ENCODE results near the gene PIK3CB. TPM values are rescaled to one million over a fixed set of nuclear protein-coding genes. Genes with fewer than 3 reads are reported as not detected.
"Not testable (repeated sequence)": the region's sequence is repeated elsewhere in the genome, so short reads cannot be mapped to it uniquely, and the experiment has no call there.

Gene PIK3CB
- polyA plus RNA-seq, 1 donor from 2014 or later = 11.5 TPM

GRCh38 chr3:138848696-138849095, 14.0 kb upstream of the PIK3CB start:
- no peaks in the 10 kb centered on the region for H3K9me2 ChIP-seq (ENCODE audit: insufficient read depth, low read length)
- H3K4me2 ChIP-seq (ENCODE audit: low read length) = no peak overlapping the region
- H3K27me3 ChIP-seq (ENCODE audit: insufficient read depth, low read depth, low read length) = no peaks in the 10 kb centered on the region
- no peak overlapping the region for H3K9ac ChIP-seq (ENCODE audit: low read length)
- no peaks in the 10 kb centered on the region for H3K36me3 ChIP-seq (ENCODE audit: insufficient read depth, low read length)
- H3F3A ChIP-seq (ENCODE audit: insufficient read depth, low read length, poor library complexity, severe bottlenecking) = no peaks in the 10 kb centered on the region
- H3K9me3 ChIP-seq (ENCODE audit: low read length) = no peaks in the 10 kb centered on the region
- TF ChIP-seq POLR2AphosphoS5 (IDR thresholded peaks at IDR 0.05) (no peak), TAF1 (IDR thresholded peaks at IDR 0.05; ENCODE audit: low read depth) (no peak), RAD21 (conservative IDR thresholded peaks at IDR 0.05) (no peak), CTCF (IDR thresholded peaks at IDR 0.05; ENCODE audit: poor library complexity, severe bottlenecking) (no peak), EZH2 (IDR thresholded peaks at IDR 0.05; ENCODE audit: borderline replicate concordance, insufficient read depth, low read length, poor library complexity, severe bottlenecking) (no peak), SMC3 (conservative IDR thresholded peaks at IDR 0.05; ENCODE audit: poor library complexity) (no peak), MXI1 (conservative IDR thresholded peaks at IDR 0.05; ENCODE audit: poor library complexity, severe bottlenecking) (no peak), EP300 (conservative IDR thresholded peaks at IDR 0.05; ENCODE audit: poor library complexity, severe bottlenecking) (no peak), REST (IDR thresholded peaks at IDR 0.05; ENCODE audit: borderline replicate concordance) (no peak)
- H2AFZ ChIP-seq (ENCODE audit: low read depth, low read length) = no peak overlapping the region
- H3K4me3 ChIP-seq (ENCODE audit: low read length) = no peak overlapping the region
- H3K27ac ChIP-seq (ENCODE audit: low read length) = no peak overlapping the region
- no peaks in the 10 kb centered on the region for H3K79me2 ChIP-seq (replicated peaks; ENCODE audit: insufficient read depth, low read length)
- no peaks in the 10 kb centered on the region for H4K20me1 ChIP-seq (ENCODE audit: insufficient read depth)

GRCh38 chr3:138846824-138847223, 12.1 kb upstream of the PIK3CB start:
- H3K9me3 ChIP-seq (ENCODE audit: low read length); H3K9ac ChIP-seq (ENCODE audit: low read length); H3K27me3 ChIP-seq (ENCODE audit: insufficient read depth, low read depth, low read length); H4K20me1 ChIP-seq (ENCODE audit: insufficient read depth); H2AFZ ChIP-seq (ENCODE audit: low read depth, low read length); H3K79me2 ChIP-seq (replicated peaks; ENCODE audit: insufficient read depth, low read length); H3K4me2 ChIP-seq (ENCODE audit: low read length); H3K27ac ChIP-seq (ENCODE audit: low read length); H3K36me3 ChIP-seq (ENCODE audit: insufficient read depth, low read length); H3K4me3 ChIP-seq (ENCODE audit: low read length); H3F3A ChIP-seq (ENCODE audit: insufficient read depth, low read length, poor library complexity, severe bottlenecking); H3K9me2 ChIP-seq (ENCODE audit: insufficient read depth, low read length): not testable (repeated sequence)

GRCh38 chr3:138846262-138846791, 11.6 kb upstream of the PIK3CB start:
- H3K4me3 ChIP-seq (ENCODE audit: low read length) = no peak overlapping the region
- no peak overlapping the region for H3K4me2 ChIP-seq (ENCODE audit: low read length)
- H3K27ac ChIP-seq (ENCODE audit: low read length) = no peak overlapping the region

More at GRCh38 chr3:138846262-138846791, 11.6 kb upstream of the PIK3CB start:
- Histone ChIP-seq H3K9ac (ENCODE audit: low read length) (no peak overlapping the region), H3K27me3 (ENCODE audit: insufficient read depth, low read depth, low read length) (no peaks in the 10 kb centered on the region), H3K9me3 (ENCODE audit: low read length) (no peaks in the 10 kb centered on the region), H3F3A (ENCODE audit: insufficient read depth, low read length, poor library complexity, severe bottlenecking) (no peaks in the 10 kb centered on the region), H4K20me1 (ENCODE audit: insufficient read depth) (no peaks in the 10 kb centered on the region), H3K36me3 (ENCODE audit: insufficient read depth, low read length) (no peaks in the 10 kb centered on the region), H2AFZ (ENCODE audit: low read depth, low read length) (no peak overlapping the region), H3K9me2 (ENCODE audit: insufficient read depth, low read length) (no peaks in the 10 kb centered on the region), H3K79me2 (replicated peaks; ENCODE audit: insufficient read depth, low read length) (no peaks in the 10 kb centered on the region)
- TF ChIP-seq TAF1 (IDR thresholded peaks at IDR 0.05; ENCODE audit: low read depth) = no peak
- TF ChIP-seq MXI1 (conservative IDR thresholded peaks at IDR 0.05; ENCODE audit: poor library complexity, severe bottlenecking) = no peak
- no peak for TF ChIP-seq SMC3 (conservative IDR thresholded peaks at IDR 0.05; ENCODE audit: poor library complexity)
- no peak for TF ChIP-seq RAD21 (conservative IDR thresholded peaks at IDR 0.05)
- no peak for TF ChIP-seq EZH2 (IDR thresholded peaks at IDR 0.05; ENCODE audit: borderline replicate concordance, insufficient read depth, low read length, poor library complexity, severe bottlenecking)
- no peak for TF ChIP-seq CTCF (IDR thresholded peaks at IDR 0.05; ENCODE audit: poor library complexity, severe bottlenecking)
- TF ChIP-seq REST (IDR thresholded peaks at IDR 0.05; ENCODE audit: borderline replicate concordance) = no peak
- no peak for TF ChIP-seq EP300 (conservative IDR thresholded peaks at IDR 0.05; ENCODE audit: poor library complexity, severe bottlenecking)
